Thyroid gland (tissue), 4 donors: ENCODE measurements around the gene KHDRBS1. TPM values are rescaled to one million over a fixed set of nuclear protein-coding genes. Genes with fewer than 3 reads are reported as not detected.

Experiments
- DNase-seq, 2 donors: peaks; one replicate each; pipeline ENCODE4 v3.0.0-alpha.2; 2019
- H3K27ac ChIP-seq, 3 donors: fragments of 200-600 bp; sonication (generic); 1 replicate in 2 of 3; 2 replicates in 1 of 3; pipeline ENCODE4 v1.5.1; 2016 to 2019; ENCODE audit warnings: mild to moderate bottlenecking in 1 of 3, moderate library complexity in 1 of 3
- H3K27me3 ChIP-seq: fragments of 200-600 bp; sonication (generic); one replicate; pipeline ENCODE4 v1.5.1; 2019
- H3K36me3 ChIP-seq, 2 donors: fragments of 200-600 bp; sonication (generic); one replicate each; pipeline ENCODE4 v1.5.1; 2016 to 2019
- H3K4me1 ChIP-seq, 2 donors: fragments of 200-600 bp; sonication (generic); one replicate each; pipeline ENCODE4 v1.5.1; 2017 to 2019
- H3K4me3 ChIP-seq, 3 donors: fragments of 200-600 bp; sonication (generic); replicated peaks in 1 of 3; 1 replicate in 2 of 3; 2 replicates in 1 of 3; pipeline ENCODE4 v1.5.1; 2016; ENCODE audit warnings: mild to moderate bottlenecking in 1 of 3
- H3K9me3 ChIP-seq: fragments of 200-600 bp; sonication (generic); one replicate; pipeline ENCODE4 v1.5.1; 2017
- POLR2A ChIP-seq, 2 donors: fragments of 450-650 bp; IDR thresholded peaks; one replicate each; pipeline ENCODE4 v1.6.1; 2017; ENCODE audit warnings: antibody characterized with exemption in 2 of 2, mild to moderate bottlenecking in 2 of 2, moderate library complexity in 1 of 2
- WGBS, 2 donors: methylation state at CpG; one replicate each; pipeline ENCODE4 v1.1.5; 2017; 5-methylcytosine and 5-hydroxymethylcytosine counted together
- intact Hi-C: fragments of 100-400 bp; cut with DNase I; formaldehyde crosslinking; loops from one replicate; pipeline ENCODE4 v1.15.1; 2023
- total RNA-seq, 4 donors: library from RNA; depleted of rRNA; stranded (reverse); fragments of >200 nt; gene quantifications; one replicate each; pipeline ENCODE4 v1.2.3, GENCODE V29; 2016
- TF ChIP-seq, protein P1 (sequence below), 6 experiments: fragments of 200-600 bp in 3 of 6; fragments of 450-650 bp in 3 of 6; sonication (generic) in 3 of 6; IDR thresholded peaks; one replicate each; pipeline ENCODE4 v1.5.1; 2016 to 2019; ENCODE audit warnings: antibody characterized with exemption in 6 of 6, mild to moderate bottlenecking in 2 of 6, inconsistent platforms in 1 of 6, moderate library complexity in 1 of 6

KHDRBS1 gene
- total RNA-seq, 4 donors from 2014 or later: 71.9 to 107 (median 82.5) TPM

DNA sequence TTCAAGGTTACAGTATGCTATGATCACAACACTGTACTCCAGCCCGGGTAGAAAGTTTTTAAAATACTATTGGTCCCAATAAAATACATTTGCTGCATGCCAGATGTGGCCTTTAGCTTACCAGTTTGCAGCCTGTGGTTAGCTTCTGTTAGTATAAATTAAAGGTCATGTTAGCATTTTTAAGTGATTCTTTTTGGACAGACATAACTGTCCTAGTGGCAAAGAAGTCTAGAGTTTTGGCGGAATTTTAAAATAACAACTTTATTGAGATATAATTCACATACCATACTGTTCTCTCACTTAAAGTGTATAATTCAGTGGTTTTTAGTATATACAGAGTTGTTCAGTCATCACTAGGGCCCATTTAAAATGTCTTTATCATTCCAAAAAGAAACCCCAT lies 34.8 kb downstream of the KHDRBS1 start:
- no peak overlapping the region for H3K27ac ChIP-seq
- no peaks in the 10 kb centered on the region for H3K9me3 ChIP-seq
- no peak overlapping the region for H3K4me3 ChIP-seq
- 69 to 83% methylated on average over 2 of the region's 2 CpGs for WGBS, 2 donors
- TF ChIP-seq, protein P1, sequence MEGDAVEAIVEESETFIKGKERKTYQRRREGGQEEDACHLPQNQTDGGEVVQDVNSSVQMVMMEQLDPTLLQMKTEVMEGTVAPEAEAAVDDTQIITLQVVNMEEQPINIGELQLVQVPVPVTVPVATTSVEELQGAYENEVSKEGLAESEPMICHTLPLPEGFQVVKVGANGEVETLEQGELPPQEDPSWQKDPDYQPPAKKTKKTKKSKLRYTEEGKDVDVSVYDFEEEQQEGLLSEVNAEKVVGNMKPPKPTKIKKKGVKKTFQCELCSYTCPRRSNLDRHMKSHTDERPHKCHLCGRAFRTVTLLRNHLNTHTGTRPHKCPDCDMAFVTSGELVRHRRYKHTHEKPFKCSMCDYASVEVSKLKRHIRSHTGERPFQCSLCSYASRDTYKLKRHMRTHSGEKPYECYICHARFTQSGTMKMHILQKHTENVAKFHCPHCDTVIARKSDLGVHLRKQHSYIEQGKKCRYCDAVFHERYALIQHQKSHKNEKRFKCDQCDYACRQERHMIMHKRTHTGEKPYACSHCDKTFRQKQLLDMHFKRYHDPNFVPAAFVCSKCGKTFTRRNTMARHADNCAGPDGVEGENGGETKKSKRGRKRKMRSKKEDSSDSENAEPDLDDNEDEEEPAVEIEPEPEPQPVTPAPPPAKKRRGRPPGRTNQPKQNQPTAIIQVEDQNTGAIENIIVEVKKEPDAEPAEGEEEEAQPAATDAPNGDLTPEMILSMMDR (IDR thresholded peaks at IDR 0.05): no peak
- no peak for TF ChIP-seq POLR2A (IDR thresholded peaks at IDR 0.05)
- no peaks in the 10 kb centered on the region for H3K4me1 ChIP-seq
- H3K36me3 ChIP-seq: peaks cover 22 to 47% of the 10 kb centered on the region in 2 donors
- DNase-seq: no peak
- H3K27me3 ChIP-seq: no peaks in the 10 kb centered on the region
- intact Hi-C loops: no loop called here

DNA sequence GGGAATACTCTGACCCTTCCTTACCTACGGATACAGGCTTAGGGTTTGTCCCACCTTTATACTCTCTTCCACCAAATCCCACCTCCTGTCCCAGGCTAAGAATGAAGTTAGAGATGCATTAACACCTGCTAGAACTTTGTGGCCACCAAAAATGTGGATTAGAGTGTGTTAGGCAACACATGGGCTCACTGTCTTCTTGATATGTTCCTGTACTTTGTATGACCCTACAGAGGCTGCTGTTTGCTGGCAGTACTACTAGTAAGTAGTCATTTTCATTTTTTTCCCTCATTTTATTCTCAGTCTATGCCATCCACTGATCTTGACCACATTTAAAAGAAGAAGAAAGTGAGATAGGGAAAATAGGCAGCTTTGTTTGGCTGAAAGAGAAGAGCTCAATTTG lies 38.0 kb downstream of the KHDRBS1 start:
- H3K36me3 ChIP-seq: peaks cover 27 to 55% of the 10 kb centered on the region in 2 donors
- no peak overlapping the region for H3K4me3 ChIP-seq
- intact Hi-C loops: no loop called here
- H3K4me1 ChIP-seq: no peaks in the 10 kb centered on the region
- DNase-seq: no peak
- H3K27me3 ChIP-seq: no peaks in the 10 kb centered on the region
- no peak overlapping the region for H3K27ac ChIP-seq
- WGBS, 2 donors: 92 to 94% methylated on average over 1 of the region's 1 CpG
- H3K9me3 ChIP-seq: no peaks in the 10 kb centered on the region
- TF ChIP-seq, protein P1 (IDR thresholded peaks at IDR 0.05): no peak
- no peak for TF ChIP-seq POLR2A (IDR thresholded peaks at IDR 0.05)

DNA sequence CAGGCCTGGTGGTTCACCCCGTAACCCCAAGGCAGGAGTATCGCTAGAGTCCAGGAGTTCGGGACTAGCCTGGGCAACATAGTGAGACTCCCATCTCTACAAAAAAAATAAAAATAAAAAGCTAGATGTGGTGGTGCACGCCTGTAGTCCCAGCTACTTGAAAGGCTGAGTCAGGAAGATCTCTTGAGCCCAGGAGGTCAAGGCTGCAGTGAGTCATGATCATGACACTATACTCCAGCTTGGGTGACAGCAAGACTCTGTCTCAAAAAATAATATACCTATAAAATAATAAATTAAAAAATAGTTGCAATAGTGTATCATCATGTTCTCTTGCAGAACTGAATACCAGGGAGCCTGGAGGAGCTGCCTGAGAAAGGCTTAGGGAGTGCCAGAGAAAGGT lies 39.2 kb downstream of the KHDRBS1 start:
- Histone ChIP-seq H3K4me1 (peaks cover 0 to 4% of the 10 kb centered on the region in 2 donors), H3K36me3 (peaks cover 17 to 43% of the 10 kb centered on the region in 2 donors), H3K9me3 (no peaks in the 10 kb centered on the region), H3K4me3 (no peak overlapping the region), H3K27ac (no peak overlapping the region), H3K27me3 (no peaks in the 10 kb centered on the region)
- no peak for TF ChIP-seq POLR2A (IDR thresholded peaks at IDR 0.05)
- TF ChIP-seq, protein P1 (IDR thresholded peaks at IDR 0.05): no peak
- no peak for DNase-seq
- 97 to 98% methylated on average over 4 of the region's 4 CpGs for WGBS, 2 donors
- intact Hi-C loops: no loop called here

DNA sequence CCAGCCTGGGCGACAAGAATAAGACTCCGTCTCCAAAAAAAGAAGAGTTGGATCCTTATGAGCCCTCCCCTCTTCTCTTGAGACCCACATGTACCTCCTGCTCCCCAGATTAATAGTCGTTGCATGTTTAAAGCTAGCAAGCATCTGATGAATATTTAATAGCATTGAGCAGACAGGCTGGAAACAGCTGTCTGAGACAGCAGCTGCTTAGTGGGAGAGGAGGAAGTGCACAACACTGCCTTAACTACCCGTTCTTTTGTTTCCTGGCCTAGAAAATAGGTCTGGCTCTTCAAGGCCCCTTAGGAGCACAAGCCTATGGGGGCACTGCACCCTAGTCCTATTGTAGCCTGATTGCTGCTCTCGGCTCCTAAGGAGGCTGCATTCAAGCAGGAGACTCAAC lies 41.7 kb downstream of the KHDRBS1 start:
- Histone ChIP-seq H3K4me3 (no peak overlapping the region), H3K4me1 (peaks cover 0 to 4% of the 10 kb centered on the region in 2 donors), H3K36me3 (peaks cover 25 to 49% of the 10 kb centered on the region in 2 donors), H3K27me3 (no peaks in the 10 kb centered on the region), H3K27ac (no peak overlapping the region), H3K9me3 (no peaks in the 10 kb centered on the region)
- no peak for DNase-seq
- whole genome bisulfite sequencing, 2 donors: 89 to 95% methylated on average over 5 of the region's 5 CpGs
- intact Hi-C loops: no loop called here
- TF ChIP-seq POLR2A (IDR thresholded peaks at IDR 0.05): no peak
- TF ChIP-seq, protein P1 (IDR thresholded peaks at IDR 0.05): no peak

DNA sequence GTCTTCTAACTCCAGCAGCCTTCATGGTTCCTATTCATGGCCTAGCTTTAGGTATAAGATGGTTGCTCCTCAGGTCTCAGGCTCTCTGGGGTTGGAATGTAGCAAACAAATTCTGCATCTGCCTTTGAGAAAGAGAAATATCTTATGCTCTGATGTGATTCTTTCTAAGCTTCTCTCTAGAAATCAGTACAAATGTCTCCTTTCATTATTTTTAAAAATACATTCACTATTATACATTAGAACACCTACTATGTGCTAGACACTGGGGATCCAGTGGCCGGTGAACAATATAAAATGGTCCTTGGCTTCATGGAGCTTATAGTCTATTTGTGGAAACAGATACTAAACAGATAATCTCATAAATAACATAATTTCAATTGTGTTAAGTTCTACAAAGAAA lies 42.9 kb downstream of the KHDRBS1 start:
- H3K4me3 ChIP-seq: no peak overlapping the region
- H3K4me1 ChIP-seq: peaks cover 0 to 4% of the 10 kb centered on the region in 2 donors
- H3K27me3 ChIP-seq: no peaks in the 10 kb centered on the region
- no peaks in the 10 kb centered on the region for H3K9me3 ChIP-seq
- H3K27ac ChIP-seq: no peak overlapping the region
- intact Hi-C loops: no loop called here
- TF ChIP-seq, protein P1 (IDR thresholded peaks at IDR 0.05): no peak
- no peak for TF ChIP-seq POLR2A (IDR thresholded peaks at IDR 0.05)
- peaks cover 35 to 49% of the 10 kb centered on the region in 2 donors for H3K36me3 ChIP-seq
- DNase-seq: no peak
- 93 to 98% methylated on average over 1 of the region's 1 CpG for WGBS, 2 donors
